Astrocyte (in vitro differentiated cells and primary cell): ENCODE measurements around the gene UBAP1.

ENCODE experiments used
- EZH2 ChIP-seq: IDR thresholded peaks from 2 replicates; pipeline ENCODE4 v1.6.1; 2012; ENCODE audit warnings: mild to moderate bottlenecking, low read length, inconsistent platforms; ENCODE audit not compliant: insufficient read depth
- TF ChIP-seq, protein P1 (sequence below): IDR thresholded peaks from 2 replicates; pipeline ENCODE4 v1.5.1; 2011; ENCODE audit warnings: low read depth, mild to moderate bottlenecking, inconsistent platforms, low read length, moderate library complexity; ENCODE audit not compliant: insufficient read depth

DNA sequence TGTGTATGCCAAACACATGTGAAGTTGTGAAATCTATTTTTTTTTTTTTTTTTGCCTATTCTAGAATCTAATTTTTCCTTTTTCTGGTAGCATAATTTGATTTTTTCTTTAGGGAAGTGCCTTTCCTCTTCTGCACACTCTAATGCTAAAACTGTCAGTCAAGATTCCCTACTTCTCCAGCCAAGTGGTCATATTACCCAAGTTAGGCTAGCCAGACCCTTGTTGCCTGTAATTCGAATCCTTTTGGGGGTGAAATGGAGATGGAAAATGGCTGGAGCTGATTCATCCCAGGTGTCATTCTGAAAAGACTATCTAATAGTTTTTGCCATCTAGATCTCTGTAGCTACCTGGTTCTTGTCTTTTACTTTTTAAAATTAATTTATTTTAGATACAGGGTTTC lies 24.8 kb upstream of the UBAP1 start:
- TF ChIP-seq, protein P1, sequence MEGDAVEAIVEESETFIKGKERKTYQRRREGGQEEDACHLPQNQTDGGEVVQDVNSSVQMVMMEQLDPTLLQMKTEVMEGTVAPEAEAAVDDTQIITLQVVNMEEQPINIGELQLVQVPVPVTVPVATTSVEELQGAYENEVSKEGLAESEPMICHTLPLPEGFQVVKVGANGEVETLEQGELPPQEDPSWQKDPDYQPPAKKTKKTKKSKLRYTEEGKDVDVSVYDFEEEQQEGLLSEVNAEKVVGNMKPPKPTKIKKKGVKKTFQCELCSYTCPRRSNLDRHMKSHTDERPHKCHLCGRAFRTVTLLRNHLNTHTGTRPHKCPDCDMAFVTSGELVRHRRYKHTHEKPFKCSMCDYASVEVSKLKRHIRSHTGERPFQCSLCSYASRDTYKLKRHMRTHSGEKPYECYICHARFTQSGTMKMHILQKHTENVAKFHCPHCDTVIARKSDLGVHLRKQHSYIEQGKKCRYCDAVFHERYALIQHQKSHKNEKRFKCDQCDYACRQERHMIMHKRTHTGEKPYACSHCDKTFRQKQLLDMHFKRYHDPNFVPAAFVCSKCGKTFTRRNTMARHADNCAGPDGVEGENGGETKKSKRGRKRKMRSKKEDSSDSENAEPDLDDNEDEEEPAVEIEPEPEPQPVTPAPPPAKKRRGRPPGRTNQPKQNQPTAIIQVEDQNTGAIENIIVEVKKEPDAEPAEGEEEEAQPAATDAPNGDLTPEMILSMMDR: no peak
- no peak for TF ChIP-seq EZH2
